Raji (cell line): ENCODE measurements around the gene C5.

Experiments used
- POLR2A ChIP-seq: IDR thresholded peaks from 2 replicates; pipeline ENCODE4 v1.6.1; 2011; ENCODE audit warnings: low read depth, low read length, control low read depth; ENCODE audit not compliant: insufficient read depth

The C5 gene

GRCh38 chr9:120904061-120904977 is 145.8 kb downstream of the C5 start:
- TF ChIP-seq POLR2A: no peak

GRCh38 chr9:120902569-120903535 is 147.2 kb downstream of the C5 start:
- no peak for TF ChIP-seq POLR2A
